Measurements from ENCODE around the gene BOLA3.

BOLA3 gene

DNA sequence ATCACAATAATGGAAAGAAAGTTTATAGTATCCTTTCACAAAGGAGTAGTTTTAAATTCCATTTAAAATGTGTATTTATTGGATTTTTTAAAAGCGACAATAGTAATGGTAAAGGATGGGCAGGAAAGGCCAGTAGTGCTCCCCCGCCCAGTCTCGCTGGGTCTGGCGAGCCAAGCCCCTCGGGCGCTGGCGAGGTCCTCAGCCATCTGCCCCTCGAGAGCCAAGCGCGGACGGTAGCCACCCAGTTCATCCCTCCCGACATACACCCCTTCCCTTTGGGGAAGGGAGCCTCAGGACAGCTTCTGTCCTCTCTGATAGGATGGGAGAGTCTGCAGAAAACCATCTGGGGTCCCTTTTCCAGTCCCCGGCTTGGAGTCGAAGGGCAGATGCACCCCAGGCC is 45.2 kb downstream of the BOLA3 start:
- H3K4me3 ChIP-seq (ENCODE audit: low read depth, low read length), result no peak overlapping the region
- H2AFZ ChIP-seq (ENCODE audit: low read length, unreplicated experiment), result no peak overlapping the region
- H3K36me3 ChIP-seq (ENCODE audit: insufficient read depth, low read length), result peaks cover 4% of the 10 kb centered on the region; the same call in 1 of the 2 replicates
- H3K27ac ChIP-seq (ENCODE audit: low read depth, low read length), result no peak overlapping the region
- H3K27me3 ChIP-seq (ENCODE audit: insufficient read depth, low read length), result no peaks in the 10 kb centered on the region
- H3K4me1 ChIP-seq (ENCODE audit: control insufficient read depth, insufficient read depth, low read length, unreplicated experiment), result no peaks in the 10 kb centered on the region
- H3K79me2 ChIP-seq (ENCODE audit: control insufficient read depth, insufficient read depth, low read length, unreplicated experiment), result no peaks in the 10 kb centered on the region

GRCh38 chr2:74101574-74102300 is 46.0 kb downstream of the BOLA3 start:
- Histone ChIP-seq H3K4me1 (ENCODE audit: control insufficient read depth, insufficient read depth, low read length, unreplicated experiment) (no peaks in the 10 kb centered on the region), H2AFZ (ENCODE audit: low read length, unreplicated experiment) (no peak overlapping the region), H3K27me3 (ENCODE audit: insufficient read depth, low read length) (no peaks in the 10 kb centered on the region), H3K79me2 (ENCODE audit: control insufficient read depth, insufficient read depth, low read length, unreplicated experiment) (no peaks in the 10 kb centered on the region), H3K27ac (ENCODE audit: low read depth, low read length) (no peak overlapping the region), H3K4me3 (ENCODE audit: low read depth, low read length) (no peak overlapping the region), H3K36me3 (ENCODE audit: insufficient read depth, low read length) (peaks cover 4% of the 10 kb centered on the region; the same call in 1 of the 2 replicates)

- peaks cover 4% of the 10 kb centered on the region; the same call in 1 of the 2 replicates for H3K36me3 ChIP-seq (ENCODE audit: insufficient read depth, low read length)
These were observed 47.2 kb downstream of the BOLA3 start for GRCh38 chr2:74100254-74101216.

GRCh38 chr2:74099835-74100234 is 47.9 kb downstream of the BOLA3 start:
- Histone ChIP-seq H3K36me3 (ENCODE audit: insufficient read depth, low read length) (peaks cover 4% of the 10 kb centered on the region; the same call in 1 of the 2 replicates), H3K79me2 (ENCODE audit: control insufficient read depth, insufficient read depth, low read length, unreplicated experiment) (no peaks in the 10 kb centered on the region), H2AFZ (ENCODE audit: low read length, unreplicated experiment) (no peak overlapping the region), H3K27me3 (ENCODE audit: insufficient read depth, low read length) (no peaks in the 10 kb centered on the region), H3K4me1 (ENCODE audit: control insufficient read depth, insufficient read depth, low read length, unreplicated experiment) (no peaks in the 10 kb centered on the region), H3K27ac (ENCODE audit: low read depth, low read length) (no peak overlapping the region), H3K4me3 (ENCODE audit: low read depth, low read length) (no peak overlapping the region)

More at GRCh38 chr2:74100254-74101216, 47.2 kb downstream of the BOLA3 start:
- Histone ChIP-seq H3K27ac (ENCODE audit: low read depth, low read length) (no peak overlapping the region), H3K79me2 (ENCODE audit: control insufficient read depth, insufficient read depth, low read length, unreplicated experiment) (no peaks in the 10 kb centered on the region), H3K27me3 (ENCODE audit: insufficient read depth, low read length) (no peaks in the 10 kb centered on the region), H2AFZ (ENCODE audit: low read length, unreplicated experiment) (no peak overlapping the region), H3K4me3 (ENCODE audit: low read depth, low read length) (no peak overlapping the region), H3K4me1 (ENCODE audit: control insufficient read depth, insufficient read depth, low read length, unreplicated experiment) (no peaks in the 10 kb centered on the region)

- no peak overlapping the region for H3K27ac ChIP-seq (ENCODE audit: low read depth, low read length)
- H3K79me2 ChIP-seq (ENCODE audit: control insufficient read depth, insufficient read depth, low read length, unreplicated experiment), result no peaks in the 10 kb centered on the region
- no peak overlapping the region for H3K4me3 ChIP-seq (ENCODE audit: low read depth, low read length)
- no peaks in the 10 kb centered on the region for H3K27me3 ChIP-seq (ENCODE audit: insufficient read depth, low read length)
- H3K4me1 ChIP-seq (ENCODE audit: control insufficient read depth, insufficient read depth, low read length, unreplicated experiment), result no peaks in the 10 kb centered on the region
- peaks cover 4% of the 10 kb centered on the region; the same call in 1 of the 2 replicates for H3K36me3 ChIP-seq (ENCODE audit: insufficient read depth, low read length)
- no peak overlapping the region for H2AFZ ChIP-seq (ENCODE audit: low read length, unreplicated experiment)
These were observed 48.4 kb downstream of the BOLA3 start for GRCh38 chr2:74099271-74099670.

- Histone ChIP-seq H3K36me3 (ENCODE audit: insufficient read depth, low read length) (peaks cover 5% of the 10 kb centered on the region; the same call in 1 of the 2 replicates), H3K27me3 (ENCODE audit: insufficient read depth, low read length) (no peaks in the 10 kb centered on the region)
These were observed 50.1 kb downstream of the BOLA3 start for GRCh38 chr2:74097574-74097973.

DNA sequence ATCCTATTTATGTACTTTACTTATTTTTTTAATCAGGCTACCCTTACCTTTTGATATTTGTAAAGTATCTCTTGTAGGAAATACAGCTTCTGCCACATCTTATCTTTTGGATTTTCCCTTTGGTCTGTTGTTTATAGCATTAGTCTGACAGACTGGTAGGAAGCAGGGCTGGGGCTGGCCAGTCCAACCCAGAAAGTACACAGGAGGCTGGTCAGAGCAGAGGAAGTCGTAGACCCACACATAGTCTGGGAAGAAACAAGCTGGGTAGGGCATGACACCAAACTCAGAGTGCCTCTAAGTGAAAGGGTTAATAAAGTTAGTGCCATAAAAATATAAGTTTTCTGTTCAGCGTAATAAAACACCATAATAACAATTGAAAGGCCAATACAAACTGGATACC is 51.7 kb downstream of the BOLA3 start:
- Histone ChIP-seq H3K36me3 (ENCODE audit: insufficient read depth, low read length) (0 out of 2 replicates have a peak, but pooled peaks cover 4% of the 10 kb centered on the region), H3K4me1 (ENCODE audit: control insufficient read depth, insufficient read depth, low read length, unreplicated experiment) (no peaks in the 10 kb centered on the region), H3K27ac (ENCODE audit: low read depth, low read length) (no peak overlapping the region), H2AFZ (ENCODE audit: low read length, unreplicated experiment) (no peak overlapping the region), H3K4me3 (ENCODE audit: low read depth, low read length) (no peak overlapping the region), H3K79me2 (ENCODE audit: control insufficient read depth, insufficient read depth, low read length, unreplicated experiment) (no peaks in the 10 kb centered on the region), H3K27me3 (ENCODE audit: insufficient read depth, low read length) (no peaks in the 10 kb centered on the region)

More at GRCh38 chr2:74097574-74097973, 50.1 kb downstream of the BOLA3 start:
- Histone ChIP-seq H3K4me3 (ENCODE audit: low read depth, low read length) (no peak overlapping the region), H3K79me2 (ENCODE audit: control insufficient read depth, insufficient read depth, low read length, unreplicated experiment) (no peaks in the 10 kb centered on the region), H2AFZ (ENCODE audit: low read length, unreplicated experiment) (no peak overlapping the region), H3K27ac (ENCODE audit: low read depth, low read length) (no peak overlapping the region), H3K4me1 (ENCODE audit: control insufficient read depth, insufficient read depth, low read length, unreplicated experiment) (no peaks in the 10 kb centered on the region)

- Histone ChIP-seq H3K27me3 (ENCODE audit: insufficient read depth, low read length) (no peaks in the 10 kb centered on the region), H3K79me2 (ENCODE audit: control insufficient read depth, insufficient read depth, low read length, unreplicated experiment) (no peaks in the 10 kb centered on the region), H2AFZ (ENCODE audit: low read length, unreplicated experiment) (no peak overlapping the region), H3K27ac (ENCODE audit: low read depth, low read length) (no peak overlapping the region), H3K4me3 (ENCODE audit: low read depth, low read length) (no peak overlapping the region), H3K36me3 (ENCODE audit: insufficient read depth, low read length) (0 out of 2 replicates have a peak, but pooled peaks cover 4% of the 10 kb centered on the region), H3K4me1 (ENCODE audit: control insufficient read depth, insufficient read depth, low read length, unreplicated experiment) (no peaks in the 10 kb centered on the region)
These were observed 52.1 kb downstream of the BOLA3 start for GRCh38 chr2:74095632-74096031.

DNA sequence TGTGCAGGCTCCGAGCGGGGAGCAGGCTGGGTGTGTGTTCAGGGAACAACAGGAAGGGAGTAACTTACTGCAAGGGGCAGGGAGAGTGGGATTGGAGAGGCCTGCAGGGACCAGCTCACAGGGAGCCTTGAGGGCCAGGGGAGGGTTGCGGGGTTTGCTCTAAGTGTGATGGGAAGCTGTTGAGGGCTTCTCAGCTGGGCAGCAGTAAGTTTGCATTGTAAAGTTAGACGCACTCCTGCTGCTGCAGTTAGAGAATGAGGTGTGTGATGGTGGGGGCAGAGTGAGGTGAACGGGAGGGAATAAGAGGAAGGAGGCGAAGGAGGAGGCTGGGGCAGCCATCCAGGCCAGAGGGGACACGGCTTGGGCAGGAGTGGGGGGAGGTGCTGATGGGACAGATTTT is 53.4 kb downstream of the BOLA3 start:
- Histone ChIP-seq H2AFZ (ENCODE audit: low read length, unreplicated experiment) (no peak overlapping the region), H3K27ac (ENCODE audit: low read depth, low read length) (no peak overlapping the region), H3K36me3 (ENCODE audit: insufficient read depth, low read length) (0 out of 2 replicates have a peak, but pooled peaks cover 4% of the 10 kb centered on the region), H3K27me3 (ENCODE audit: insufficient read depth, low read length) (no peaks in the 10 kb centered on the region), H3K4me1 (ENCODE audit: control insufficient read depth, insufficient read depth, low read length, unreplicated experiment) (no peaks in the 10 kb centered on the region), H3K79me2 (ENCODE audit: control insufficient read depth, insufficient read depth, low read length, unreplicated experiment) (no peaks in the 10 kb centered on the region), H3K4me3 (ENCODE audit: low read depth, low read length) (no peak overlapping the region)

GRCh38 chr2:74093840-74094239 is 53.9 kb downstream of the BOLA3 start:
- Histone ChIP-seq H3K4me1 (ENCODE audit: control insufficient read depth, insufficient read depth, low read length, unreplicated experiment) (no peaks in the 10 kb centered on the region), H3K27ac (ENCODE audit: low read depth, low read length) (no peak overlapping the region), H2AFZ (ENCODE audit: low read length, unreplicated experiment) (no peak overlapping the region), H3K27me3 (ENCODE audit: insufficient read depth, low read length) (no peaks in the 10 kb centered on the region), H3K36me3 (ENCODE audit: insufficient read depth, low read length) (0 out of 2 replicates have a peak, but pooled peaks cover 4% of the 10 kb centered on the region), H3K79me2 (ENCODE audit: control insufficient read depth, insufficient read depth, low read length, unreplicated experiment) (no peaks in the 10 kb centered on the region), H3K4me3 (ENCODE audit: low read depth, low read length) (no peak overlapping the region)

All from ACC112 (cell line).